Neural progenitor cell (in vitro differentiated cells): ENCODE measurements around the gene GRAMD4. TPM values are rescaled to one million over a fixed set of nuclear protein-coding genes. Genes with fewer than 3 reads are reported as not detected.

Experiments used
- DNase-seq: peaks from one replicate; pipeline ENCODE4 v3.0.0-alpha.2; 2016; ENCODE audit warnings: low spot score
- H2AFZ ChIP-seq: fragments of 200-600 bp; sonication (generic); replicated peaks from 2 replicates; pipeline ENCODE4 v1.6.1; 2016; ENCODE audit warnings: antibody characterized with exemption
- H3F3A ChIP-seq: fragments of 200-600 bp; sonication (generic); 2 replicates; pipeline ENCODE4 v1.6.1; 2016; ENCODE audit warnings: antibody characterized with exemption, low read depth
- H3K27ac ChIP-seq: fragments of 200-600 bp; sonication (generic); 2 replicates; pipeline ENCODE4 v1.5.1; 2016; ENCODE audit warnings: mild to moderate bottlenecking
- H3K27me3 ChIP-seq: fragments of 200-600 bp; sonication (generic); 2 replicates; pipeline ENCODE4 v1.6.1; 2016; ENCODE audit warnings: mild to moderate bottlenecking, moderate library complexity
- H3K36me3 ChIP-seq: fragments of 200-600 bp; sonication (generic); 2 replicates; pipeline ENCODE4 v1.5.1; 2016
- H3K4me1 ChIP-seq: fragments of 200-600 bp; sonication (generic); 2 replicates; pipeline ENCODE4 v1.6.1; 2016; ENCODE audit warnings: mixed run types
- H3K4me2 ChIP-seq: fragments of 200-600 bp; sonication (generic); 2 replicates; pipeline ENCODE4 v1.6.1; 2016
- H3K4me3 ChIP-seq: fragments of 200-600 bp; sonication (generic); 2 replicates; pipeline ENCODE4 v1.5.1; 2016
- H3K79me2 ChIP-seq: fragments of 200-600 bp; sonication (generic); 2 replicates; pipeline ENCODE4 v1.6.1; 2016; ENCODE audit warnings: low read depth
- H3K9ac ChIP-seq: fragments of 200-600 bp; sonication (generic); 2 replicates; pipeline ENCODE4 v1.6.1; 2016
- H3K9me3 ChIP-seq: fragments of 200-600 bp; sonication (generic); 2 replicates; pipeline ENCODE4 v1.5.1; 2016; ENCODE audit warnings: low read depth
- H4K20me1 ChIP-seq: fragments of 200-600 bp; sonication (generic); 2 replicates; pipeline ENCODE4 v1.6.1; 2016; ENCODE audit warnings: low read depth
- H3K27ac Mint-ChIP-seq: 3 replicates; pipeline ENCODE4 v1.8.0; 2021; ENCODE audit warnings: mixed read lengths
- H3K27me3 Mint-ChIP-seq: 2 replicates; pipeline ENCODE4 v1.8.0; 2022; ENCODE audit warnings: low read depth, mild to moderate bottlenecking, inconsistent platforms, moderate library complexity, mixed read lengths; ENCODE audit not compliant: insufficient read depth
- H3K36me3 Mint-ChIP-seq: 3 replicates; pipeline ENCODE4 v1.8.0; 2021; ENCODE audit warnings: mixed read lengths
- H3K4me1 Mint-ChIP-seq: 3 replicates; pipeline ENCODE4 v1.8.0; 2021; ENCODE audit warnings: mixed read lengths
- H3K4me3 Mint-ChIP-seq: 3 replicates; pipeline ENCODE4 v1.8.0; 2021; ENCODE audit warnings: mild to moderate bottlenecking, moderate library complexity, mixed read lengths
- H3K9me3 Mint-ChIP-seq: 3 replicates; pipeline ENCODE4 v1.8.0; 2020; ENCODE audit warnings: mixed read lengths
- CTCF ChIP-seq: fragments of 200-600 bp; sonication (generic); IDR thresholded peaks from 2 replicates; pipeline ENCODE4 v1.5.1; 2017; ENCODE audit warnings: antibody characterized with exemption, mild to moderate bottlenecking
- EZH2 ChIP-seq: fragments of 200-600 bp; sonication (generic); IDR thresholded peaks from 2 replicates; pipeline ENCODE4 v1.6.1; 2017; ENCODE audit warnings: antibody characterized with exemption, mild to moderate bottlenecking, moderate library complexity
- EZH2phosphoT487 ChIP-seq: fragments of 200-600 bp; sonication (generic); IDR thresholded peaks from 2 replicates; pipeline ENCODE4 v1.6.1; 2017; ENCODE audit warnings: antibody characterized with exemption
- total RNA-seq: library from RNA; depleted of rRNA; stranded (reverse); fragments of >200 nt; gene quantifications from 2 replicates; pipeline ENCODE4 v1.2.3, GENCODE V29; 2015; ENCODE audit warnings: low replicate concordance

GRAMD4 gene
- total RNA-seq, 1 donor from 2014 or later = 32.2 TPM

- Mint-ChIP-seq H3K27ac (no peak overlapping the region), H3K4me1 (peaks cover 3% of the 10 kb centered on the region), H3K27me3 (peaks cover 9% of the 10 kb centered on the region), H3K4me3 (no peak overlapping the region), H3K36me3 (peaks cover 16% of the 10 kb centered on the region), H3K9me3 (no peaks in the 10 kb centered on the region)
- DNase-seq = no peak
- Histone ChIP-seq H3K36me3 (no peaks in the 10 kb centered on the region), H3F3A (no peaks in the 10 kb centered on the region), H3K4me3 (no peak overlapping the region), H3K4me1 (no peaks in the 10 kb centered on the region), H3K9me3 (no peaks in the 10 kb centered on the region), H3K27me3 (no peaks in the 10 kb centered on the region), H3K27ac (no peak overlapping the region), H3K9ac (no peak overlapping the region), H3K4me2 (no peak overlapping the region), H3K79me2 (no peaks in the 10 kb centered on the region), H4K20me1 (no peaks in the 10 kb centered on the region), H2AFZ (no peak overlapping the region)
- TF ChIP-seq EZH2phosphoT487 = no peak
- no peak for TF ChIP-seq CTCF
- TF ChIP-seq EZH2 = no peak
Measured at GRCh38 chr22:46687460-46687859, 67.3 kb downstream of the GRAMD4 start.

- no peaks in the 10 kb centered on the region for H3K4me1 ChIP-seq
- H3K4me3 ChIP-seq = no peak overlapping the region
- H3K27me3 ChIP-seq = no peaks in the 10 kb centered on the region
- Mint-ChIP-seq H3K9me3 (no peaks in the 10 kb centered on the region), H3K4me1 (peaks cover 3% of the 10 kb centered on the region), H3K27ac (no peak overlapping the region), H3K27me3 (peaks cover 9% of the 10 kb centered on the region), H3K4me3 (no peak overlapping the region), H3K36me3 (peaks cover 16% of the 10 kb centered on the region)
- DNase-seq = no peak
- H3K4me2 ChIP-seq = no peak overlapping the region
- TF ChIP-seq CTCF (no peak), EZH2 (no peak), EZH2phosphoT487 (no peak)
- no peaks in the 10 kb centered on the region for H3F3A ChIP-seq
- no peak overlapping the region for H3K9ac ChIP-seq
- no peaks in the 10 kb centered on the region for H3K79me2 ChIP-seq
- no peak overlapping the region for H2AFZ ChIP-seq
- no peak overlapping the region for H3K27ac ChIP-seq
- H4K20me1 ChIP-seq = no peaks in the 10 kb centered on the region
- H3K36me3 ChIP-seq = no peaks in the 10 kb centered on the region
- H3K9me3 ChIP-seq = no peaks in the 10 kb centered on the region
Measured at GRCh38 chr22:46688949-46689348, 68.8 kb downstream of the GRAMD4 start.

- Histone ChIP-seq H3K4me1 (no peaks in the 10 kb centered on the region), H3K79me2 (no peaks in the 10 kb centered on the region), H3F3A (no peaks in the 10 kb centered on the region), H3K9ac (no peak overlapping the region), H3K9me3 (no peaks in the 10 kb centered on the region), H2AFZ (no peak overlapping the region), H3K4me3 (no peak overlapping the region), H4K20me1 (no peaks in the 10 kb centered on the region), H3K36me3 (no peaks in the 10 kb centered on the region), H3K27me3 (no peaks in the 10 kb centered on the region), H3K4me2 (no peak overlapping the region), H3K27ac (no peak overlapping the region)
- Mint-ChIP-seq H3K27me3 (peaks cover 11% of the 10 kb centered on the region), H3K9me3 (no peaks in the 10 kb centered on the region), H3K4me3 (no peak overlapping the region), H3K4me1 (peaks cover 3% of the 10 kb centered on the region), H3K27ac (no peak overlapping the region), H3K36me3 (peaks cover 20% of the 10 kb centered on the region)
- TF ChIP-seq CTCF (no peak), EZH2phosphoT487 (no peak), EZH2 (no peak)
- DNase-seq = no peak
Measured at GRCh38 chr22:46690146-46690545, 70.0 kb downstream of the GRAMD4 start.
